ENCODE data around the gene RNF5.

DNA sequence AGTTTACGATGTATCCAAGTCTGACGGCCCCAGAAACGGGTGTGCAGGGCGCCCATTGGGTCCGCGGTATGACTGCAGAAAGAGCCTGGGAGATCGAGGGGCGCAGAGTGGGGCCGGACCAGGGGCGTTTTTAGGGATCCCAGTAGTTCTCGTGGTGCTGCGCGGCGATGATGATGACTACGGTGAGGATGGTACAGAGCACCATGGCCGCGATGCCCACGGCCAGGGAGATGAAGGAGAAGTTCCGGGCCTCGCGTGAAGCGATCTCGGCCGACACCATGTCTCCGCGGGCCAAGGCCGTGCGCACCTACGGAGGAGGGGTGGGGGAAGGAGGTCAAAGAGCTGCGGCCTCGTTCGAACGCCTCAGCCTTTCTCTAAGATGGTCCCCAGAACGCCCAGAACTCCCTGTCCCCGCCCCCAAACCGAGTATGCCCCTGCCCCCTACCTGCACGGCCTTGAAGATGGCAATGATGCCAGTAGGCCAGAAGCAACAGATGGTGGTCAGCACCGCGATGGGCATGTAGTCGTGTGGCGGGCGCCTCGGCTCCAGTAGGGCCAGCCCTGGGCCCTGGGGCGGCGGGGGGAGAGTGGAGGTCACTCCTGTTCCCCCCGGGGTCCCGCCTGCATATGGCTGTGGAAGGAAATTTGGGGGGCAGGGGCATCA is 29.0 kb upstream of the RNF5 start:
- TF ChIP-seq, protein P1, sequence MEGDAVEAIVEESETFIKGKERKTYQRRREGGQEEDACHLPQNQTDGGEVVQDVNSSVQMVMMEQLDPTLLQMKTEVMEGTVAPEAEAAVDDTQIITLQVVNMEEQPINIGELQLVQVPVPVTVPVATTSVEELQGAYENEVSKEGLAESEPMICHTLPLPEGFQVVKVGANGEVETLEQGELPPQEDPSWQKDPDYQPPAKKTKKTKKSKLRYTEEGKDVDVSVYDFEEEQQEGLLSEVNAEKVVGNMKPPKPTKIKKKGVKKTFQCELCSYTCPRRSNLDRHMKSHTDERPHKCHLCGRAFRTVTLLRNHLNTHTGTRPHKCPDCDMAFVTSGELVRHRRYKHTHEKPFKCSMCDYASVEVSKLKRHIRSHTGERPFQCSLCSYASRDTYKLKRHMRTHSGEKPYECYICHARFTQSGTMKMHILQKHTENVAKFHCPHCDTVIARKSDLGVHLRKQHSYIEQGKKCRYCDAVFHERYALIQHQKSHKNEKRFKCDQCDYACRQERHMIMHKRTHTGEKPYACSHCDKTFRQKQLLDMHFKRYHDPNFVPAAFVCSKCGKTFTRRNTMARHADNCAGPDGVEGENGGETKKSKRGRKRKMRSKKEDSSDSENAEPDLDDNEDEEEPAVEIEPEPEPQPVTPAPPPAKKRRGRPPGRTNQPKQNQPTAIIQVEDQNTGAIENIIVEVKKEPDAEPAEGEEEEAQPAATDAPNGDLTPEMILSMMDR (IDR thresholded peaks at IDR 0.05; ENCODE audit: low read length): no peak
- no peak for TF ChIP-seq EZH2 (IDR thresholded peaks at IDR 0.05; ENCODE audit: borderline replicate concordance, low read length)
